GM19395 (cell line): Measurements from ENCODE around the gene WNT7A.
"Not testable (repeated sequence)": the region's sequence is repeated elsewhere in the genome, so short reads cannot be mapped to it uniquely, and the experiment has no call there.

Experiments
- ATAC-seq: cut with Tn5 transposase; IDR thresholded peaks from one replicate; pipeline ENCODE4 v1.9.1; 2021; ENCODE audit warnings: mild to moderate bottlenecking, moderate library complexity; ENCODE audit not compliant: unreplicated experiment

Gene WNT7A

GRCh38 chr3:13866041-13866965 lies 13.6 kb downstream of the WNT7A start:
- ATAC-seq = no peak

GRCh38 chr3:13865581-13865980 lies 14.3 kb downstream of the WNT7A start:
- ATAC-seq = no peak

- no peak for ATAC-seq
These were observed 14.8 kb downstream of the WNT7A start for GRCh38 chr3:13865106-13865505.

DNA sequence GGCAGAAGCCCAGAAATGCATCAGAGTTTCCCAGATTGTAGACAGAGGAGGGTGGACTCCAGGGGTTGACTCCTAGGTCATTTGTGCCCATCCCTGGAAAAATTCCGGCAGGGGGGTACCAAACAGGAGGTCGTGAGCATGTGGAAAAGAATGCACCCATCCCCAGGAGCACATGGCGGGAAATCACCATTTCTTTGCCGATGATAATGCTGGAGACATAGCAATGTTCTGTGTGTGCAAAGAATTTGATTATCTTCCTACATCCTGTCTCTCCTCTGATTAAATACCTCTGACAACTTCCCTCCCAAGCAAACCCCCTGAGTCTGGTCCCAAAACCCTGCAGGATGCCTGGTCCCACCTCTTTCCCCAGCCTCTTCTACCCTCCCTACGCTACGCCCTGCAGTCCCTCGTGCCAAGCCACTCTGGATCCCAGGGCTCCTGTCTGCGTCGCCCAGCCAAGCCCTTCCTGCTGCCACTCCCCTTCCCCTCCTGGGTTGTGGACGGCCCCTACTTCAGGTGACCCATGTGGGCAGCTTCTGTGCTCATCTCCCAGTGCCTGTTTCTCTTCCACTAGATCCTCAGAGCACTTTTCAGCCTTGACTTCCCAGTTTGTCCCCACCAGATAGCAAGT lies 15.8 kb downstream of the WNT7A start:
- ATAC-seq = no peak

GRCh38 chr3:13863382-13863952 lies 16.4 kb downstream of the WNT7A start:
- no peak for ATAC-seq

- ATAC-seq = no peak
These were observed 18.4 kb downstream of the WNT7A start for GRCh38 chr3:13861461-13861860.

DNA sequence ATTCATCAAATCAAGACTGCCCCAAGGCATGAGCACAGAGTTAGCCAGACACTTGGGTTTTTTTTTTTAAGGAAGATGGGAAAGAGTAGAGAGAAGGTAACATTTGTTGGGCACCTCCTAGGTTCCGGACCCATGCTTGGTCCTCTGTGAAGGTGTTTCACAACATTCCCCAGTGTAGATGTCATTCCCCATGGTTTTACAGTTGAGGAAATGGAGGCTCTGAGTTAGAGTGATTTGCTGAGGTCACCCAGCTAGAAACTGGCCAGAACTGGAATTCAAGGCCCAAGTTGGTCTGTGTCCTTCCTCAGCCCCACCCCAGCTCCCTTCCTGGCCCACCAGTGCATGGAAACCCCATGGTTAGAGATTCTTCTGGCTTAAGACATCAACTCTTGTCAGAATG lies 19.9 kb downstream of the WNT7A start:
- ATAC-seq = no peak

GRCh38 chr3:13858768-13859520 lies 20.9 kb downstream of the WNT7A start:
- ATAC-seq = no peak

DNA sequence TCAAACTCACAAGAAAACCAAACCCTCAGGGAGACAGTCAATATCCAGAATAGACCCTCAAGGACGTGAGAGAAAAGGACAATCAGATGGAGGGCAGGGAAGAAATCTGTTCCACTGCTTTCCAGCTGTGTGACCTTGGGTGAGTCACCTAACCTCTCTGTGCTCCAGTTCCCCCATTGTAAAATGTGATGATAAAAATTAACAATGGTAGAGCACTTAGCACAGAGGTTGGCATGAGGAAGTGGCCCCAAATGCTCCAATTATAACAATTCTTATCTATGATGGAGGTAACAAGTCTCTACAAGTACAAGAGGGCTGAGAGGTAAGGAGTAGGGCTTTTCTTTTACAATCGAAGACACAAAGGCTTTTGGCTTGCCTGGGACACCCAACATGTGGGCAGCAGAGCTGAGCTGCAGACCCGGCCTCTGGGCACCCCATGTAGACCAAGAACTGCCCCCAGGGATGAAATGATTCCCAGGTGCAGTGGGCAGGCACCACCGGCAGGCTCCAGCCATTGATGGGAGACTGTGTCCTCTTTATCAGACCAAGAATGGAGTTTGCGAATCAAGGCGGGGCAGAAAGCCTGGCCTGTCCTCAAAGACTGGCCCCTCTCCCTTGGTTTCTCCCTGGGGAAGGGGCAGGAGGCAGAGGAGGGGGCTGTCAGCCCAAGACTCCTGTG lies 22.0 kb downstream of the WNT7A start:
- ATAC-seq = no peak

DNA sequence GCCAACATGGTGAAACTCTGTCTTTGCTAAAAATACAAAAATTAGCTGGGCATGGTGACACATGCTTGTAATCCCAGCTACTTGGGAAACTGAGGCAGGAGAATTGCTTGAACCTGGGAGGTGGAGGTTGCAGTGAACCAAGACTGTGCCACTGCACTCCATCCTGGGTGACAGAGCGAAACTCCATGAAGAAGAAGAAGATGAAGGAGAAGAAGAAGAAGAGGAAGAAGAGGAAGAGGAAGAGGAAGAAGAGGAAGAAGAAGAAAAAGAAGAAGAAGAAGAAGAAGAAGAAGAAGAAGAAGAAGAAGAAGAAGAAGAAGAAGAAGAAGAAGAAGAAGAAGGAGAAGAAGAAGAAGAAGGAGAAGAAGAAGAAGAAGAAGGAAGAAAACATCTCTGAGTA lies 23.2 kb downstream of the WNT7A start:
- ATAC-seq = not testable (repeated sequence)

DNA sequence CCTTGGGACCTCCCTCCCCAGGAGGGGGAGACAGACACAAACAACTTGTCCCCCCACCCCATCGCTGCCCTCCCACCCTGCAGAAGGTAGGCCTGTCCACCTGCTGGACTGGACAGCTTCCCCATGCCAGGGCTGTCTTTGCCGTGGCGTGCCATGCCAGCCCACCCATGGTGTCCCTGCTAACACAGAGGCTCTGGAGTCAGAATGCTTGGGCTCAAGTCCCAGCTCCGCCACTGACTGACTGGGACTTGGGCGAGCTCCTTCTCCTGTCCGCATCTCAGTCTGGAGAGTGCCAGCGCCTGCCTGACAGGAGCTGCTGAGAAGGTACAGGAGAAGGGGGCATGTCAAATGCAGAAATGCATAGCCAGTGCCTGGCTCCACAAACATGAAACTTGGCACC lies 23.9 kb downstream of the WNT7A start:
- ATAC-seq = no peak

- ATAC-seq = no peak
These were observed 25.4 kb downstream of the WNT7A start for GRCh38 chr3:13854492-13854891.

- no peak for ATAC-seq
These were observed 25.9 kb downstream of the WNT7A start for GRCh38 chr3:13853978-13854296.

DNA sequence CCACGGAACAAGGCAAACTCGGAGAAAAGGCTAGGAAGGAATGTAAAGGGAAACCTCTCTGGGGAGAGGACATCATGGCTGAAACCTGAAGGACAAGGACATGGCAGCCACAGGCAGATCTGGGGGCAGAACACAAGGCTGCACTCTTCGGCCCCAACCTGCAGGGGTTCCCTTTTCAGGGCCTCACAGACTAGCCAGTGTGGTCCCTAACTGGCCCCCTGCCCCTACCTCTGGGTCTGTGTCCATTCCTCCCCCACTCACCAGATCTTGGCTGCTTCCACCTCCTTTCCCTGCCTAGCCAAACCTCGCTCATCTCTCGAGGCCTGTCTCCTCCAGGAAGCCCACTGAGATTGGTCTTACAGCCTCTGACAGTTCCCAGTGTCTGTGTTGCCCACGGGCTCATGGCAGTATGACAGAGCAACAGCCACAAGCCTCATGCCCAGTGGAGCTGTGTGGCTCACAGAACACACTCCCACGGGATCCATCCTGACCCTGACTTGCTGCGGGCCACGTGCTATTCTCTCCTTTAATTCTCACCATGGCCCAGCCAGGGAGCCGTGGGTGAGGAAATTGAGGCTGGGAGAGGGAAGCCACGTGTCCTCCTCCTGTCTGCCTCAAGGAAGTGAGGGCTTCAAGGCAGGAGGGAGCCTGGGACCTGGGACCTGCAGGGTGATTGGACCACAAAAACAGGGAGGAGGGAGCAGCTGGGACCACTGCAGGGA lies 26.5 kb downstream of the WNT7A start:
- no peak for ATAC-seq

DNA sequence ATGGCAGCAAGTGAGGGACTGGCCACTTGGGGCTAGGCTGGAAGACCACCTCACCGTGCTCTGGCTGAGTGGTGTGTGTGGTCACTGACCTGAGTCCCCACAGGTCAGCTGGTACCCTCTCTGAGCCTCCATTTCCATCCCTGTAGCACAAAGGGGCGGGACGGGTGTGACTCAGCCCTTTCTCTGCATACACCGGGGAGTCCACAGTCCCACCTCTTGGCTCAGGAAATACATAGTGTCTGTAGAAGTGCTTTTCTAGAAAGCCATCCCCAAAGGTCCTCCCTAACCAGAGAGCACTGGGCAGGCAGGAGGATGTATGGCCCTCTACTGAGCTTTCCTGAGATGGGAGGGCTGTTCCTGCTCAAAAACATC lies 27.2 kb downstream of the WNT7A start:
- ATAC-seq = no peak

GRCh38 chr3:13851997-13852637 lies 27.8 kb downstream of the WNT7A start:
- ATAC-seq = no peak

DNA sequence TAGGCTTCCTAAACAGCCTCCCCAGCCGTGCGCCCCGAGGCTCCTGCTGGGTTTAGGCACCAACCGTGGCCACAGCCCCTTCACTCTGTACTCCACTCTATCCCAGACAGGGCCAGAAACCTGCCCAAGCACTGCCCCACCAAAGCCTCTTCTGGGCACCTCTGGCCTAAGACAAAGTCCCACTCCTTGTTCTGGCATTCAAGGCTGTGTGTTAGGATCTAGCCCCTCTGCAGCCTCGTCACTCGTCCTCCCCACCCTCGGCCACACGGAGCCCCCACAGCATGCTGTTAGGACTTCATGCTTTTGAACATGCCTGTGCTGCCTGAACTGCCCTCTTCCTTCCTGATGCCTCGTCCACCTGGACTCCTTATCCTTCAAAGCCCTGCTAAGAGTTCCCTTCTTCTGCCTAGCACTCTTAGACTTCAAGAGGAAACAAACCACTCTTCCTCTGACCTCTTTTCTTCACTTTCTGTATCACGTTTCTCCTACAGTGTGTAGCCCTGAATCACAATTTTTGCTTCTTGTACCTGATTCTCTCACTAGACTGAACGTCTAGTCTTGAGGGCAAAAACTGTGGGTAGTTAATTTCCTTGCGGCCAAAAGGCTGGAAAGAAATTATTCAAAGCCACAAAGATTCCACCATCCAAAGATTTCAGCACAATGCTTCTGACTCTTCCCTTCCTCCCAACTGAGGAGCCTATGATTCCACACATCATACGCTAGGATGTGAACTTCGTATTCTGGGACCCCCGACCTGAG lies 28.6 kb downstream of the WNT7A start:
- ATAC-seq = no peak

- no peak for ATAC-seq
These were observed 29.5 kb downstream of the WNT7A start for GRCh38 chr3:13850161-13850945.
